IMR-90 (cell line): ENCODE results near the gene FMN2. TPM values are rescaled to one million over a fixed set of nuclear protein-coding genes. Genes with fewer than 3 reads are reported as not detected.

ENCODE experiments used
- ATAC-seq: fragments of 200-7000 bp; cut with Tn5 transposase; 2 replicates; pipeline ENCODE4 v1.9.1; 2020; ENCODE audit warnings: low read depth, mild to moderate bottlenecking, moderate library complexity
- BruUV-seq: library from RNA; stranded (reverse); fragments of 400-500 nt; replicated peaks from 2 replicates; lab custom pipeline; 2021; lab: Mats Ljungman, UMichigan
- CTCF ChIA-PET: fragments of 300-600 bp; formaldehyde crosslinking; extraction: SDS; loops from one replicate; lab custom pipeline; 2021; ENCODE audit warnings: antibody characterized with exemption; lab: Yijun Ruan, JAX
- POLR2A ChIA-PET: fragments of 300-600 bp; sonication (Branson Sonifier 250); formaldehyde crosslinking; loops from one replicate; lab custom pipeline; 2022; ENCODE audit warnings: antibody characterized with exemption; ENCODE audit not compliant: unreplicated experiment; lab: Charles Lee
- DNase-seq: peaks from one replicate; pipeline ENCODE4 v3.0.0; 2013
- H2AFZ ChIP-seq: replicated peaks from 2 replicates; pipeline ENCODE3; 2013; ENCODE audit warnings: low read length, mild to moderate bottlenecking; ENCODE audit not compliant: poor library complexity
- H2AK5ac ChIP-seq: 2 replicates; pipeline ENCODE4 v1.6.1; 2013; ENCODE audit warnings: low read depth, low read length, inconsistent platforms
- H2AK9ac ChIP-seq: replicated peaks from 2 replicates; pipeline ENCODE3; 2013; ENCODE audit warnings: mild to moderate bottlenecking, low read depth, low read length, moderate library complexity; ENCODE audit not compliant: poor library complexity
- H2BK120ac ChIP-seq: 2 replicates; pipeline ENCODE4 v1.6.1; 2013; ENCODE audit warnings: low read depth, low read length, inconsistent platforms
- H2BK15ac ChIP-seq: 3 replicates; pipeline ENCODE4 v1.6.1; 2013; ENCODE audit warnings: low read depth, low read length, inconsistent platforms
- H2BK20ac ChIP-seq: 2 replicates; pipeline ENCODE4 v1.6.1; 2013; ENCODE audit warnings: low read depth, mild to moderate bottlenecking, inconsistent platforms, low read length, moderate library complexity
- H2BK5ac ChIP-seq: 2 replicates; pipeline ENCODE4 v1.6.1; 2013; ENCODE audit warnings: mild to moderate bottlenecking, low read depth, low read length, inconsistent platforms; ENCODE audit not compliant: poor library complexity, severe bottlenecking
- H3K14ac ChIP-seq: replicated peaks from 2 replicates; pipeline ENCODE4 v1.6.1; 2013; ENCODE audit warnings: low read depth, low read length, inconsistent platforms
- H3K18ac ChIP-seq: 2 replicates; pipeline ENCODE4 v1.6.1; 2013; ENCODE audit warnings: low read depth, low read length, control low read depth
- H3K23ac ChIP-seq: 2 replicates; pipeline ENCODE4 v1.6.1; 2013; ENCODE audit warnings: low read depth, low read length, inconsistent platforms
- H3K27ac ChIP-seq: 2 replicates; pipeline ENCODE4 v1.5.1; 2013; ENCODE audit warnings: mild to moderate bottlenecking, control low read depth, low read length; ENCODE audit not compliant: insufficient read depth
- H3K27me3 ChIP-seq: 2 replicates; pipeline ENCODE4 v1.6.1; 2013; ENCODE audit warnings: low read length; ENCODE audit not compliant: control insufficient read depth, insufficient read depth
- H3K36me3 ChIP-seq: 2 replicates; pipeline ENCODE4 v1.6.1; 2013; ENCODE audit warnings: low read length, mixed read lengths; ENCODE audit not compliant: control insufficient read depth, insufficient read depth
- H3K4ac ChIP-seq: 2 replicates; pipeline ENCODE4 v1.6.1; 2013; ENCODE audit warnings: low read depth, low read length, inconsistent platforms
- H3K4me1 ChIP-seq: 2 replicates; pipeline ENCODE4 v1.6.1; 2013; ENCODE audit warnings: low read length, mixed read lengths; ENCODE audit not compliant: control insufficient read depth, insufficient read depth
- H3K4me2 ChIP-seq: 2 replicates; pipeline ENCODE4 v1.6.1; 2013; ENCODE audit warnings: low read depth, mild to moderate bottlenecking, control low read depth, low read length, moderate library complexity
- H3K4me3 ChIP-seq: 2 replicates; pipeline ENCODE4 v1.5.1; 2013; ENCODE audit warnings: low read depth, mild to moderate bottlenecking, control low read depth, low read length, moderate library complexity; ENCODE audit not compliant: insufficient read depth
- H3K56ac ChIP-seq: 2 replicates; pipeline ENCODE4 v1.6.1; 2013; ENCODE audit warnings: low read length, inconsistent platforms; ENCODE audit not compliant: insufficient read depth; ENCODE audit errors: extremely low read depth
- H3K79me1 ChIP-seq, 2 experiments: 2 replicates each; pipeline ENCODE4 v1.6.1; 2013; ENCODE audit warnings: low read length in 2 of 2, inconsistent platforms in 1 of 2, low read depth in 1 of 2
- H3K9ac ChIP-seq: 2 replicates; pipeline ENCODE4 v1.6.1; 2013; ENCODE audit warnings: low read depth, low read length, control low read depth
- H3K9me1 ChIP-seq: 2 replicates; pipeline ENCODE4 v1.6.1; 2013; ENCODE audit warnings: low read length, inconsistent platforms; ENCODE audit not compliant: insufficient read depth
- H3K9me3 ChIP-seq: 2 replicates; pipeline ENCODE4 v1.6.1; 2013; ENCODE audit warnings: low read length; ENCODE audit not compliant: control insufficient read depth, insufficient read depth
- H4K20me1 ChIP-seq: 2 replicates; pipeline ENCODE4 v1.6.1; 2013; ENCODE audit warnings: low read length, inconsistent platforms; ENCODE audit not compliant: insufficient read depth
- H4K5ac ChIP-seq: 2 replicates; pipeline ENCODE4 v1.6.1; 2013; ENCODE audit warnings: mild to moderate bottlenecking, low read depth, low read length, control low read depth
- H4K8ac ChIP-seq, 2 experiments: 2 replicates each; pipeline ENCODE4 v1.6.1; 2013; ENCODE audit warnings: low read depth in 2 of 2, low read length in 2 of 2, control low read depth in 1 of 2, inconsistent platforms in 1 of 2
- H4K91ac ChIP-seq: 2 replicates; pipeline ENCODE4 v1.6.1; 2013; ENCODE audit warnings: low read depth, low read length, inconsistent platforms; ENCODE audit not compliant: insufficient read depth
- ELK1 ChIP-seq: fragments of 150-350 bp; IDR thresholded peaks from 2 replicates; pipeline ENCODE4 v1.6.1; 2016; ENCODE audit warnings: low read depth, mild to moderate bottlenecking, low read length, moderate library complexity, borderline replicate concordance
- RAD21 ChIP-seq: IDR thresholded peaks from 2 replicates; pipeline ENCODE4 v1.6.1; 2012; ENCODE audit warnings: low read length, improper control_type of control experiment
- WGBS, 2 experiments: methylation state at CpG; one replicate each; pipeline versions ENCODE4 v1.1.5 to v1.1.7; 2013; ENCODE audit warnings: missing lambda C conversion rate in 2 of 2; ENCODE audit not compliant: insufficient read length in 1 of 2; ENCODE audit errors: extremely low coverage in 2 of 2; 5-methylcytosine and 5-hydroxymethylcytosine counted together
- dilution Hi-C: fragments of 300-500 bp; cut with HindIII; formaldehyde crosslinking; loops from one replicate; pipeline ENCODE4 v1.14.3; 2018; ENCODE audit warnings: low sequenced_read_pairs; ENCODE audit not compliant: unreplicated experiment
- in situ Hi-C: fragments of 300-500 bp; cut with MboI; formaldehyde crosslinking; loops from 3 replicates; pipeline ENCODE4 v1.14.3; 2019; ENCODE audit warnings: low sequenced_read_pairs, inconsistent platforms, mixed read lengths
- intact Hi-C: fragments of 100-400 bp; cut with micrococcal nuclease; formaldehyde crosslinking; loops from 2 replicates; pipeline ENCODE4 v1.10.0; 2022
- polyA plus RNA-seq, 3 experiments: library from polyadenylated mRNA; depleted of rRNA; stranded (reverse); fragments of >200 nt; gene quantifications; 2 replicates each; pipeline ENCODE4 v1.2.3, GENCODE V29; 2012; ENCODE audit warnings: low replicate concordance in 1 of 3
- total RNA-seq: library from RNA; depleted of rRNA; stranded (reverse); fragments of >200 nt; gene quantifications from 2 replicates; pipeline ENCODE4 v1.2.3, GENCODE V29; 2012

The FMN2 gene
- total and polyA plus RNA-seq, 2 of the 4 experiments (the other 2 are of a cell fraction) = 29.0 to 35.8 TPM

- H3K27me3 ChIP-seq = no peaks in the 10 kb centered on the region
- H4K91ac ChIP-seq = no peak overlapping the region
- H4K20me1 ChIP-seq = no peaks in the 10 kb centered on the region
- H2AK5ac ChIP-seq = no peak overlapping the region
- no peak overlapping the region for H2BK120ac ChIP-seq
- H3K4me2 ChIP-seq = no peak overlapping the region
- no peak overlapping the region for H3K56ac ChIP-seq
- ChIA-PET CTCF (no interaction called here), POLR2A (no interaction called here)
- no peaks in the 10 kb centered on the region for H3K36me3 ChIP-seq
- in situ Hi-C loops = no loop called here
- H3K14ac ChIP-seq = no peak overlapping the region; the same call in 1 of the 2 replicates
- ATAC-seq (no peak), DNase-seq (no peak)
- H3K9me1 ChIP-seq = peaks cover 13% of the 10 kb centered on the region
- intact Hi-C loops = no loop called here
- no peak overlapping the region for H4K8ac ChIP-seq
- peaks cover 11% of the 10 kb centered on the region for H3K4me1 ChIP-seq
- no peak overlapping the region for H3K9ac ChIP-seq
- no peak overlapping the region for H2AFZ ChIP-seq
- no peak overlapping the region for H2BK5ac ChIP-seq
- H2BK20ac ChIP-seq = no peak overlapping the region
- no peak overlapping the region; the same call in 1 of the 2 replicates for H4K5ac ChIP-seq
- H3K4ac ChIP-seq = no peak overlapping the region
- H3K27ac ChIP-seq = no peak overlapping the region
- dilution Hi-C loops = no loop called here
- H2AK9ac ChIP-seq = no peak overlapping the region
- no peak overlapping the region for H2BK15ac ChIP-seq
- no peak overlapping the region for H3K4me3 ChIP-seq
- no CpG with 5 or more reads among the region's 1 CpG for WGBS, 2 experiments
- H3K23ac ChIP-seq = 0 out of 2 replicates have a peak overlapping the region, but pooled peaks have one; percentile 13
- peaks cover 0 to 19% of the 10 kb centered on the region in 2 experiments; a peak in 2 of 4 replicates for H3K79me1 ChIP-seq
- no TSS peak for BruUV-seq
- no peak overlapping the region; the same call in 1 of the 2 replicates for H3K18ac ChIP-seq
- TF ChIP-seq RAD21 = no peak
- no peak for TF ChIP-seq ELK1
- H3K9me3 ChIP-seq = no peaks in the 10 kb centered on the region
Observed at GRCh38 chr1:240503558-240503957, 411.9 kb downstream of the FMN2 start.
